HEK293 (cell line): ENCODE measurements around the gene PMVK.

ENCODE experiments used
- ATF2 ChIP-seq: fragments of 450-650 bp; formaldehyde crosslinking; IDR thresholded peaks from 2 replicates; pipeline ENCODE4 v1.5.1; 2016; ENCODE audit warnings: missing biosample characterization, missing genetic modification characterization, low read depth
- ELK4 ChIP-seq: IDR thresholded peaks from 2 replicates; pipeline ENCODE4 v1.6.1; 2011; ENCODE audit warnings: mild to moderate bottlenecking, low read depth, low read length, borderline replicate concordance
- GLI2 ChIP-seq: fragments of 450-650 bp; formaldehyde crosslinking; IDR thresholded peaks from 2 replicates; pipeline ENCODE4; 2017; ENCODE audit warnings: missing biosample characterization, missing genetic modification characterization, low read depth, borderline replicate concordance
- HOXA7 ChIP-seq: sonication (generic); formaldehyde crosslinking; IDR thresholded peaks from 2 replicates; pipeline ENCODE4 v1.8.1; 2022; ENCODE audit warnings: missing genetic modification reagents, borderline replicate concordance
- KLF10 ChIP-seq: fragments of 450-650 bp; IDR thresholded peaks from 2 replicates; pipeline ENCODE4 v1.5.1; 2018; ENCODE audit warnings: missing biosample characterization, mild to moderate bottlenecking, missing genetic modification characterization
- KLF7 ChIP-seq: fragments of 450-650 bp; formaldehyde crosslinking; IDR thresholded peaks from 2 replicates; pipeline ENCODE4 v1.5.1; 2016; ENCODE audit warnings: missing biosample characterization, missing genetic modification characterization, borderline replicate concordance
- KLF9 ChIP-seq: fragments of 450-650 bp; formaldehyde crosslinking; IDR thresholded peaks from 2 replicates; pipeline ENCODE4 v1.5.1; 2016; ENCODE audit warnings: missing biosample characterization, missing genetic modification characterization, low read depth
- MYNN ChIP-seq: fragments of 450-650 bp; formaldehyde crosslinking; IDR thresholded peaks from 2 replicates; pipeline ENCODE4 v1.5.1; 2016; ENCODE audit warnings: missing biosample characterization, missing genetic modification characterization, borderline replicate concordance
- REPIN1 ChIP-seq: fragments of 450-650 bp; formaldehyde crosslinking; IDR thresholded peaks from 2 replicates; pipeline ENCODE4 v1.5.1; 2017; ENCODE audit warnings: missing biosample characterization, missing genetic modification characterization, low read depth
- SP3 ChIP-seq: fragments of 450-650 bp; formaldehyde crosslinking; IDR thresholded peaks from 2 replicates; pipeline ENCODE4 v1.5.1; 2016; ENCODE audit warnings: missing biosample characterization, missing genetic modification characterization
- TSHZ1 ChIP-seq: fragments of 450-650 bp; formaldehyde crosslinking; IDR thresholded peaks from 2 replicates; pipeline ENCODE4 v1.5.1; 2016; ENCODE audit warnings: missing biosample characterization, missing genetic modification characterization, borderline replicate concordance
- ZBTB17 ChIP-seq: fragments of 450-650 bp; formaldehyde crosslinking; IDR thresholded peaks from 2 replicates; pipeline ENCODE4 v1.5.1; 2016; ENCODE audit warnings: missing biosample characterization, missing genetic modification characterization
- ZBTB7A ChIP-seq: fragments of 450-650 bp; formaldehyde crosslinking; IDR thresholded peaks from 2 replicates; pipeline ENCODE4 v1.5.1; 2016; ENCODE audit warnings: low read depth, missing biosample characterization, missing genetic modification characterization
- ZFP41 ChIP-seq: fragments of 450-650 bp; formaldehyde crosslinking; IDR thresholded peaks from 2 replicates; pipeline ENCODE4 v1.5.1; 2016; ENCODE audit warnings: missing biosample characterization, missing genetic modification characterization, borderline replicate concordance
- ZNF114 ChIP-seq: fragments of 450-650 bp; formaldehyde crosslinking; IDR thresholded peaks from 2 replicates; pipeline ENCODE4 v1.5.0; 2017; ENCODE audit warnings: missing biosample characterization, missing genetic modification characterization
- ZNF133 ChIP-seq: fragments of 450-650 bp; formaldehyde crosslinking; IDR thresholded peaks from 2 replicates; pipeline ENCODE4 v1.5.1; 2016; ENCODE audit warnings: missing biosample characterization, missing genetic modification characterization
- ZNF140 ChIP-seq: fragments of 450-650 bp; formaldehyde crosslinking; IDR thresholded peaks from 2 replicates; pipeline ENCODE4 v1.5.1; 2016; ENCODE audit warnings: missing biosample characterization, missing genetic modification characterization
- ZNF174 ChIP-seq: fragments of 450-650 bp; formaldehyde crosslinking; IDR thresholded peaks from 2 replicates; pipeline ENCODE4 v1.5.0; 2017; ENCODE audit warnings: missing biosample characterization, mild to moderate bottlenecking, missing genetic modification characterization
- ZNF18 ChIP-seq: fragments of 450-650 bp; formaldehyde crosslinking; IDR thresholded peaks from 2 replicates; pipeline ENCODE4 v1.5.1; 2016; ENCODE audit warnings: missing biosample characterization, missing genetic modification characterization
- ZNF2 ChIP-seq: fragments of 450-650 bp; formaldehyde crosslinking; IDR thresholded peaks from 2 replicates; pipeline ENCODE4 v1.5.1; 2016; ENCODE audit warnings: missing biosample characterization, missing genetic modification characterization
- ZNF248 ChIP-seq: fragments of 450-650 bp; formaldehyde crosslinking; IDR thresholded peaks from 2 replicates; pipeline ENCODE4 v1.5.1; 2017; ENCODE audit warnings: missing biosample characterization, missing genetic modification characterization
- ZNF324 ChIP-seq: fragments of 450-650 bp; formaldehyde crosslinking; IDR thresholded peaks from 2 replicates; pipeline ENCODE4 v1.5.1; 2016; ENCODE audit warnings: missing biosample characterization, missing genetic modification characterization
- ZNF341 ChIP-seq: fragments of 450-650 bp; formaldehyde crosslinking; IDR thresholded peaks from 2 replicates; pipeline ENCODE4; 2016; ENCODE audit warnings: low read depth, missing biosample characterization, missing genetic modification characterization
- ZNF394 ChIP-seq: fragments of 450-650 bp; formaldehyde crosslinking; IDR thresholded peaks from 2 replicates; pipeline ENCODE4 v1.5.1; 2016; ENCODE audit warnings: missing biosample characterization, missing genetic modification characterization, mild to moderate bottlenecking, moderate library complexity, borderline replicate concordance
- ZNF544 ChIP-seq: fragments of 450-650 bp; formaldehyde crosslinking; IDR thresholded peaks from 2 replicates; pipeline ENCODE4 v1.5.0; 2017; ENCODE audit warnings: missing biosample characterization, missing genetic modification characterization
- ZNF555 ChIP-seq: fragments of 450-650 bp; formaldehyde crosslinking; conservative IDR thresholded peaks from 2 replicates; pipeline ENCODE4 v1.5.1; 2017; ENCODE audit warnings: missing biosample characterization, mild to moderate bottlenecking, missing genetic modification characterization, inconsistent platforms
- ZNF580 ChIP-seq: fragments of 450-650 bp; formaldehyde crosslinking; IDR thresholded peaks from 2 replicates; pipeline ENCODE4 v1.5.1; 2016; ENCODE audit warnings: missing biosample characterization, missing genetic modification characterization
- ZNF596 ChIP-seq: fragments of 450-650 bp; IDR thresholded peaks from 2 replicates; pipeline ENCODE4 v1.5.0; 2018; ENCODE audit warnings: missing biosample characterization, mild to moderate bottlenecking, missing genetic modification characterization, moderate library complexity
- ZNF747 ChIP-seq: fragments of 450-650 bp; formaldehyde crosslinking; IDR thresholded peaks from 2 replicates; pipeline ENCODE4 v1.5.1; 2016; ENCODE audit warnings: missing biosample characterization, missing genetic modification characterization
- ZNF76 ChIP-seq: fragments of 450-650 bp; formaldehyde crosslinking; IDR thresholded peaks from 2 replicates; pipeline ENCODE4; 2016; ENCODE audit warnings: low read depth, missing biosample characterization, missing genetic modification characterization, borderline replicate concordance
- ZNF776 ChIP-seq: fragments of 450-650 bp; formaldehyde crosslinking; IDR thresholded peaks from 2 replicates; pipeline ENCODE4 v1.5.0; 2017; ENCODE audit warnings: missing biosample characterization, missing genetic modification characterization, borderline replicate concordance
- ZNF830 ChIP-seq: fragments of 450-650 bp; IDR thresholded peaks from 2 replicates; pipeline ENCODE4 v1.5.0; 2018; ENCODE audit warnings: missing biosample characterization, missing genetic modification characterization, low read depth, mild to moderate bottlenecking, moderate library complexity
- ZSCAN23 ChIP-seq: fragments of 450-650 bp; formaldehyde crosslinking; IDR thresholded peaks from 2 replicates; pipeline ENCODE4 v1.5.1; 2016; ENCODE audit warnings: missing biosample characterization, missing genetic modification characterization

Gene PMVK

GRCh38 chr1:154973344-154974101 is 37.0 kb upstream of the PMVK start (continued):
- TF ChIP-seq ZNF544 (no peak), ELK4 (no peak), KLF9 (tag by site-specific recombination) (peak; percentile 99), ZNF776 (no peak), ZSCAN23 (tag by site-specific recombination) (no peak; the same call in 1 of the 2 replicates), ZNF394 (tag by site-specific recombination) (peak; percentile 56; the same call in 1 of the 2 replicates), ZNF174 (no peak), ZNF580 (tag by site-specific recombination) (no peak), ZNF18 (tag by site-specific recombination) (no peak), KLF10 (peak; percentile 62), ZNF140 (tag by site-specific recombination) (no peak), ZBTB17 (tag by site-specific recombination) (peak; percentile 96), MYNN (tag by site-specific recombination) (no peak), ZNF341 (tag by site-specific recombination) (0 out of 2 replicates have a peak, but pooled peaks have one; percentile 8), ZNF2 (tag by site-specific recombination) (peak; percentile 75; the same call in 1 of the 2 replicates), ZNF248 (no peak), ZNF324 (no peak; the same call in 1 of the 2 replicates), ZNF76 (tag by site-specific recombination) (0 out of 2 replicates have a peak, but pooled peaks have one; percentile 13), HOXA7 (no peak), ZNF596 (no peak), GLI2 (tag by site-specific recombination) (no peak), TSHZ1 (tag by site-specific recombination) (0 out of 2 replicates have a peak, but pooled peaks have one; percentile 7), ZNF133 (tag by site-specific recombination) (no peak), ZNF114 (tag by site-specific recombination) (no peak), ZNF830 (tag by site-specific recombination) (no peak), ZNF747 (tag by site-specific recombination) (no peak), KLF7 (tag by site-specific recombination) (peak; percentile 31; the same call in 1 of the 2 replicates), ZFP41 (tag by site-specific recombination) (no peak), ATF2 (tag by site-specific recombination) (no peak), ZNF555 (tag by site-specific recombination) (no peak), SP3 (tag by site-specific recombination) (peak; percentile 90), ZBTB7A (tag by site-specific recombination) (no peak), REPIN1 (no peak)
